ENCODE results near the gene KCNQ1. TPM values are rescaled to one million over a fixed set of nuclear protein-coding genes. Genes with fewer than 3 reads are reported as not detected.

KCNQ1 gene
- total RNA-seq, 1 donor from 2014 or later, result 3.4 TPM

GRCh38 chr11:2777386-2777785, 332.6 kb downstream of the KCNQ1 start:
- Mint-ChIP-seq H3K4me3 (ENCODE audit: low read depth) (no peak overlapping the region), H3K36me3 (ENCODE audit: low read depth) (no peaks in the 10 kb centered on the region)
- no peak for DNase-seq (ENCODE audit: low spot score)

GRCh38 chr11:2777871-2778629, 333.2 kb downstream of the KCNQ1 start:
- Mint-ChIP-seq H3K9me3 (no peaks in the 10 kb centered on the region), H3K4me1 (ENCODE audit: low read depth) (peaks cover 5% of the 10 kb centered on the region), H3K27ac (no peak overlapping the region), H3K27me3 (ENCODE audit: low read depth) (no peaks in the 10 kb centered on the region), H3K4me3 (ENCODE audit: low read depth) (no peak overlapping the region), H3K36me3 (ENCODE audit: low read depth) (no peaks in the 10 kb centered on the region)
- peak; percentile 6 for DNase-seq (ENCODE audit: low spot score)
- intact Hi-C loops (cut with micrococcal nuclease), result no loop called here

More at GRCh38 chr11:2777386-2777785, 332.6 kb downstream of the KCNQ1 start:
- Mint-ChIP-seq H3K27me3 (ENCODE audit: low read depth) (no peaks in the 10 kb centered on the region), H3K9me3 (no peaks in the 10 kb centered on the region), H3K27ac (no peak overlapping the region), H3K4me1 (ENCODE audit: low read depth) (peaks cover 7% of the 10 kb centered on the region)
- intact Hi-C loops (cut with micrococcal nuclease), result no loop called here

- H3K9me3 Mint-ChIP-seq, result no peaks in the 10 kb centered on the region
- peaks cover 6% of the 10 kb centered on the region for H3K27me3 Mint-ChIP-seq (ENCODE audit: low read depth)
- H3K4me3 Mint-ChIP-seq (ENCODE audit: low read depth), result no peak overlapping the region
- intact Hi-C loops (cut with micrococcal nuclease), result no loop called here
- H3K36me3 Mint-ChIP-seq (ENCODE audit: low read depth), result no peaks in the 10 kb centered on the region
- DNase-seq (ENCODE audit: low spot score), result peak; percentile 5
- peaks cover 5% of the 10 kb centered on the region for H3K4me1 Mint-ChIP-seq (ENCODE audit: low read depth)
- H3K27ac Mint-ChIP-seq, result no peak overlapping the region
Measured at GRCh38 chr11:2778630-2779498, 334.1 kb downstream of the KCNQ1 start.

DNA sequence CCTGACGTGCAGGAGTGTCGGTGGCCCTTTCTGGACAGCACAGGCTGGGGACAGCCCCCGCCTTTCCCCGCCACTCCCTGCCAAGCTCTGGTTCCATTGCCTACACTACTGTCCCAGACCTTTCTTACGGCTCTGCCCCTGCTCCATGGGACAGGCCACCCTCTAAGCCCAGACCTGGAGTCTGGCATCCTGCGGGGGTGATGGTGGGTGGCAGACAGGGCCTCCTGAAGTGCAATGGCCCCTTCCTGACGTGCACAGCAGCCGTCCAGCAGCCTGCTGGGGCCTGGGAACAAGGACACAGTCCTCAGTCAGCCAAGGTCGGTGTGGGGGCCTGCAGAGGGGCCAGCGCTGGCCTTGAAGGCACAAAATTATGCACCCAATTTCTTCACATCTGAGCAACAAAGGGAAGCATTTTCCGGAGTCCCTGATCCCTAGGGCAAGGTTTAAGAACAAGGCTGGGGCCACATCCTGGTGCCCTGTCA, 334.7 kb downstream of the KCNQ1 start:
- Mint-ChIP-seq H3K4me3 (ENCODE audit: low read depth) (no peak overlapping the region), H3K27ac (no peak overlapping the region), H3K27me3 (ENCODE audit: low read depth) (peaks cover 9% of the 10 kb centered on the region), H3K4me1 (ENCODE audit: low read depth) (peaks cover 5% of the 10 kb centered on the region), H3K9me3 (no peaks in the 10 kb centered on the region), H3K36me3 (ENCODE audit: low read depth) (no peaks in the 10 kb centered on the region)
- intact Hi-C loops (cut with micrococcal nuclease), result no loop called here
- DNase-seq (ENCODE audit: low spot score), result no peak

GRCh38 chr11:2779981-2780849, 335.4 kb downstream of the KCNQ1 start:
- H3K9me3 Mint-ChIP-seq, result no peaks in the 10 kb centered on the region
- peaks cover 13% of the 10 kb centered on the region for H3K27me3 Mint-ChIP-seq (ENCODE audit: low read depth)
- no peaks in the 10 kb centered on the region for H3K4me1 Mint-ChIP-seq (ENCODE audit: low read depth)
- no peak for DNase-seq (ENCODE audit: low spot score)
- H3K4me3 Mint-ChIP-seq (ENCODE audit: low read depth), result no peak overlapping the region
- intact Hi-C loops (cut with micrococcal nuclease), result no loop called here
- no peak overlapping the region for H3K27ac Mint-ChIP-seq
- H3K36me3 Mint-ChIP-seq (ENCODE audit: low read depth), result no peaks in the 10 kb centered on the region

DNA sequence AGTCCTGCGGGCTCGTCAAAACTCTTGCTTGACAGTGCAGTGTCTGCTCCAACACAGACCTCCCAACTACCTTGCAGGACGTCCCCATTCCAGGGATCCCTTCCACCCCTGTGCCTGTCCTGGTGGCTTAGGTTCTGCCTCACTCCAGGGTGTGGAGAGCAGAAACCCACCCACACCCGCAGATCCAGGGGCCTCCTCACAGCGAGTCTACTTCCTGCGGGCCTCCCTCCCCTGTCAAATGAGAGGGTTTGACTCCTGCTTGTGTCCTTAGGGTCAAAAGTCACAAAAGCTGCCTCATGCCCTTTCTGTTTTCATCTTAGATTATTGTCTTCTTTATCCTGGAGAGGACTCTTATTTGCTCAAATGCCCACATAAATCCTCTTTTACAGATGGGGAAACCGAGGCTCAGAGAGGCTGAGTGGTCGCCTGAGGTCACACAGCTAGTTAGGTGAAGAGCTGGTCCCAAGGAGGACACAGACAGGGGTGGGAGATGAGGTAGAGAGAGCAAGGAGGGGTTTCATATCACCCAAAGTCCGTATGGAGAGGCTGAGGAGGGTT, 336.1 kb downstream of the KCNQ1 start:
- intact Hi-C loops (cut with micrococcal nuclease), result no loop called here

DNA sequence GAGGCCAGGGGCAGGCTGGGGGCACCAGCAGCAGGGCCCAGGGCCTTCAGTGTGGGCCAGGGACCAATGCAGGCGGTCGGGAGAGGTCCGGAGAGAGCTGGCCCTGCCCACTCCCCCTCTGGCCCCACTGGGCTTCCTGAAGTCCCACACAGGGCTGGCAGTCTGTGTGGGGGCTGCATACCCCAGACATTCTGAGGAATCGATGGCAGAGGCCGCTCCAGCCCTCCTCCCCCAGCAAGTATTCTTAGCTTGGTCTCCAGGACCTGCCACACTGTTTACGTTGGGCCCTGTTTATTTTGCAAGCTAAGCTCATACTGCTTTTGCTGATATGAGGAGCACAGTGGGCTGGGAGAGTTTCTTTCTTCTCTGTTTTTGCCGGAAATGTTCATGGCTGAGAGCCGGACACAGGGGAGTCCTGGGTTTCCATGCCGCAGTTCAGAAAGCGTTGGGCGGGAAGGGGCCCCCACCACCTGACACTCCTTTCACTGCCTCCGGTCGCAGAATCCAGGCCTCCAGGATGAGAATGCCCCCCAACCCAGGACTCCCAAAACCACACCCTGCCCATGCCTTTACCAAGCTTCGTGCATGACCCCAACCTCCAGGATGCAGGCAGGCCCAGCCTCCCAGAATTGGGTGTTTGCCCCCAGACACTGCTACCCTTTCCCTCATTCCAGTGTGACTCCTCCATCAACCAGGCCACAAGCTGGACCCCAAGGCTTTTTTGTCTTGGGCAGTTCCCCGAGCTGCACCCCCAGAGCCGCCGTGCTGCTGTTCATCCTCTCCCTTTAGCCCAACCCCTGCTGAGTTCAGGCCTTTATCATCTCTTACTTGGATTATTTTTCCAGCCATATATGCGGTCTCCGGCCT, 336.8 kb downstream of the KCNQ1 start:
- H3K4me1 Mint-ChIP-seq (ENCODE audit: low read depth), result no peaks in the 10 kb centered on the region
- no peaks in the 10 kb centered on the region for H3K36me3 Mint-ChIP-seq (ENCODE audit: low read depth)
- H3K27me3 Mint-ChIP-seq (ENCODE audit: low read depth), result peaks cover 23% of the 10 kb centered on the region
- no peaks in the 10 kb centered on the region for H3K9me3 Mint-ChIP-seq
- no peak for DNase-seq (ENCODE audit: low spot score)
- H3K4me3 Mint-ChIP-seq (ENCODE audit: low read depth), result no peak overlapping the region
- no peak overlapping the region for H3K27ac Mint-ChIP-seq
- intact Hi-C loops (cut with micrococcal nuclease), result no loop called here

More for the DNA sequence above, 336.1 kb downstream of the KCNQ1 start:
- no peaks in the 10 kb centered on the region for H3K36me3 Mint-ChIP-seq (ENCODE audit: low read depth)
- no peak overlapping the region for H3K27ac Mint-ChIP-seq
- no peaks in the 10 kb centered on the region for H3K4me1 Mint-ChIP-seq (ENCODE audit: low read depth)
- no peak for DNase-seq (ENCODE audit: low spot score)
- no peak overlapping the region for H3K4me3 Mint-ChIP-seq (ENCODE audit: low read depth)
- H3K9me3 Mint-ChIP-seq, result no peaks in the 10 kb centered on the region
- H3K27me3 Mint-ChIP-seq (ENCODE audit: low read depth), result peaks cover 18% of the 10 kb centered on the region

DNA sequence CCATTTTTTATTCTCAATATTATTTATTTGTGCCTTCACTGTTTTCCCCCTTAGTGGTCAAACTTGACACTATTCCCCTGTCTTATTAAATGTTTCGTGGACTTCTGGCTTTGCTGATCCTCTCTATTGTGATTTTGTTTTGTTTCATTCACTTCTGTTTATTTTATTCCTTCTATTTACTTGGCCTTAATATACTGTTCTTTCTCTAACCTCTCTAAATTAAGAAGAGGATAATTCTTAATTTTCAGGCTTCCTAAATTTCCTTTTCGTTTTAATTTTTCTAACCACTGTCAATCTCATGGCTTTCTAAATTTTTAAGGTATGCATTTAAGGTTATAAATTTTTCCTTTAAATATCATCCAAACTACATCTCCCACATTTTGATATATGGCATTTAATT, 338.0 kb downstream of the KCNQ1 start:
- no peaks in the 10 kb centered on the region for H3K36me3 Mint-ChIP-seq (ENCODE audit: low read depth)
- peaks cover 24% of the 10 kb centered on the region for H3K27me3 Mint-ChIP-seq (ENCODE audit: low read depth)
- H3K9me3 Mint-ChIP-seq, result no peaks in the 10 kb centered on the region
- no peaks in the 10 kb centered on the region for H3K4me1 Mint-ChIP-seq (ENCODE audit: low read depth)
- H3K27ac Mint-ChIP-seq, result no peak overlapping the region
- no peak for DNase-seq (ENCODE audit: low spot score)
- no peak overlapping the region for H3K4me3 Mint-ChIP-seq (ENCODE audit: low read depth)
- intact Hi-C loops (cut with micrococcal nuclease), result no loop called here

GRCh38 chr11:2783536-2784082, 338.8 kb downstream of the KCNQ1 start:
- peaks cover 24% of the 10 kb centered on the region for H3K27me3 Mint-ChIP-seq (ENCODE audit: low read depth)
- no peaks in the 10 kb centered on the region for H3K4me1 Mint-ChIP-seq (ENCODE audit: low read depth)
- no peak overlapping the region for H3K4me3 Mint-ChIP-seq (ENCODE audit: low read depth)
- intact Hi-C loops (cut with micrococcal nuclease), result no loop called here
- no peaks in the 10 kb centered on the region for H3K36me3 Mint-ChIP-seq (ENCODE audit: low read depth)
- H3K9me3 Mint-ChIP-seq, result no peaks in the 10 kb centered on the region
- H3K27ac Mint-ChIP-seq, result no peak overlapping the region
- no peak for DNase-seq (ENCODE audit: low spot score)

GRCh38 chr11:2787816-2788167, 343.0 kb downstream of the KCNQ1 start:
- DNase-seq (ENCODE audit: low spot score), result no peak
- Mint-ChIP-seq H3K4me3 (ENCODE audit: low read depth) (no peak overlapping the region), H3K27me3 (ENCODE audit: low read depth) (peaks cover 27% of the 10 kb centered on the region), H3K36me3 (ENCODE audit: low read depth) (no peaks in the 10 kb centered on the region), H3K27ac (no peak overlapping the region), H3K4me1 (ENCODE audit: low read depth) (no peaks in the 10 kb centered on the region), H3K9me3 (no peaks in the 10 kb centered on the region)
- intact Hi-C loops (cut with micrococcal nuclease), result no loop called here

- DNase-seq (ENCODE audit: low spot score), result no peak
Measured at GRCh38 chr11:2788168-2789071, 343.6 kb downstream of the KCNQ1 start.

More at GRCh38 chr11:2788168-2789071, 343.6 kb downstream of the KCNQ1 start:
- no peak overlapping the region for H3K4me3 Mint-ChIP-seq (ENCODE audit: low read depth)
- no peaks in the 10 kb centered on the region for H3K4me1 Mint-ChIP-seq (ENCODE audit: low read depth)
- intact Hi-C loops (cut with micrococcal nuclease), result no loop called here
- no peak overlapping the region for H3K27ac Mint-ChIP-seq
- H3K9me3 Mint-ChIP-seq, result no peaks in the 10 kb centered on the region
- peaks cover 26% of the 10 kb centered on the region for H3K27me3 Mint-ChIP-seq (ENCODE audit: low read depth)
- no peaks in the 10 kb centered on the region for H3K36me3 Mint-ChIP-seq (ENCODE audit: low read depth)
